Liver (tissue), 9 donors: ENCODE results near the gene SYCP3. TPM values are rescaled to one million over a fixed set of nuclear protein-coding genes. Genes with fewer than 3 reads are reported as not detected.
"Not testable (repeated sequence)": the region's sequence is repeated elsewhere in the genome, so short reads cannot be mapped to it uniquely, and the experiment has no call there.

Source experiments
- DNase-seq: peaks from one replicate; pipeline ENCODE4 v3.0.0-alpha.2; 2017; ENCODE audit warnings: low spot score
- H3K27ac ChIP-seq, 2 donors: one replicate each; pipeline ENCODE4 v1.7.0; 2013; ENCODE audit warnings: inconsistent platforms in 2 of 2, low read length in 2 of 2, control low read depth in 1 of 2, low read depth in 1 of 2, mild to moderate bottlenecking in 1 of 2
- H3K27me3 ChIP-seq, 4 donors: one replicate each; pipeline versions ENCODE4 v1.6.1 to v1.7.0; 2013; ENCODE audit warnings: low read length in 3 of 4, inconsistent platforms in 1 of 4, mild to moderate bottlenecking in 1 of 4, moderate library complexity in 1 of 4; ENCODE audit not compliant: control insufficient read depth in 4 of 4, insufficient read depth in 4 of 4
- H3K36me3 ChIP-seq, 4 donors: one replicate each; pipeline versions ENCODE4 v1.6.1 to v1.7.0; 2013; ENCODE audit warnings: low read length in 3 of 4, mild to moderate bottlenecking in 3 of 4, low read depth in 1 of 4, moderate library complexity in 1 of 4; ENCODE audit not compliant: control insufficient read depth in 4 of 4, insufficient read depth in 3 of 4
- H3K4me1 ChIP-seq, 4 donors: one replicate each; pipeline versions ENCODE4 v1.6.1 to v1.7.0; 2013; ENCODE audit warnings: low read length in 3 of 4, mild to moderate bottlenecking in 3 of 4, moderate library complexity in 1 of 4; ENCODE audit not compliant: control insufficient read depth in 4 of 4, insufficient read depth in 4 of 4
- H3K4me3 ChIP-seq, 3 donors: one replicate each; pipeline versions ENCODE4 v1.6.1 to v1.7.0; 2013; ENCODE audit warnings: low read length in 3 of 3, control low read depth in 1 of 3, low read depth in 1 of 3, mild to moderate bottlenecking in 1 of 3
- H3K9ac ChIP-seq, 2 donors: one replicate each; pipeline ENCODE4 v1.7.0; 2013; ENCODE audit warnings: low read length in 2 of 2, mild to moderate bottlenecking in 2 of 2, moderate library complexity in 2 of 2, control low read depth in 1 of 2, low read depth in 1 of 2
- H3K9me3 ChIP-seq, 4 donors: one replicate each; pipeline versions ENCODE4 v1.6.1 to v1.7.0; 2013; ENCODE audit warnings: low read length in 3 of 4; ENCODE audit not compliant: control insufficient read depth in 4 of 4
- ATF3 ChIP-seq: IDR thresholded peaks from 2 replicates; pipeline ENCODE4 v1.6.1; 2016; ENCODE audit warnings: antibody characterized with exemption
- CTCF ChIP-seq: fragments of 150-350 bp; IDR thresholded peaks from 2 replicates; pipeline ENCODE4 v1.5.1; 2017; ENCODE audit warnings: improper control_type of control experiment, low read depth, low read length; ENCODE audit not compliant: missing input control
- FOXA1 ChIP-seq: IDR thresholded peaks from 2 replicates; pipeline ENCODE4 v1.6.1; 2016; ENCODE audit warnings: antibody characterized with exemption
- FOXA2 ChIP-seq: IDR thresholded peaks from 2 replicates; pipeline ENCODE4 v1.6.1; 2016; ENCODE audit warnings: antibody characterized with exemption
- GABPA ChIP-seq, 2 donors: IDR thresholded peaks in 1 of 2; conservative IDR thresholded peaks in 1 of 2; 2 replicates each; pipeline ENCODE4 v1.6.1; 2016; ENCODE audit warnings: antibody characterized with exemption in 2 of 2, mild to moderate bottlenecking in 1 of 2, moderate library complexity in 1 of 2
- HNF4G ChIP-seq: IDR thresholded peaks from 2 replicates; pipeline ENCODE4 v1.6.1; 2016; ENCODE audit warnings: antibody characterized with exemption
- MAX ChIP-seq: IDR thresholded peaks from 2 replicates; pipeline ENCODE4 v1.6.1; 2016; ENCODE audit warnings: antibody characterized with exemption
- NR2F2 ChIP-seq: IDR thresholded peaks from 2 replicates; pipeline ENCODE4 v1.6.1; 2016; ENCODE audit warnings: antibody characterized with exemption
- RAD21 ChIP-seq, 2 donors: IDR thresholded peaks; 2 replicates each; pipeline ENCODE4 v1.6.1; 2016; ENCODE audit warnings: antibody characterized with exemption in 2 of 2, mild to moderate bottlenecking in 2 of 2
- REST ChIP-seq: IDR thresholded peaks from 2 replicates; pipeline ENCODE4 v1.6.1; 2016; ENCODE audit warnings: antibody characterized with exemption, mild to moderate bottlenecking
- RXRA ChIP-seq, 2 donors: IDR thresholded peaks; 2 replicates each; pipeline ENCODE4 v1.6.1; 2017 to 2018; ENCODE audit warnings: antibody characterized with exemption in 2 of 2, mild to moderate bottlenecking in 1 of 2
- TAF1 ChIP-seq: conservative IDR thresholded peaks from 2 replicates; pipeline ENCODE4 v1.6.1; 2016; ENCODE audit warnings: antibody characterized with exemption, mild to moderate bottlenecking
- YY1 ChIP-seq: IDR thresholded peaks from 2 replicates; pipeline ENCODE4 v1.6.1; 2016; ENCODE audit warnings: antibody characterized with exemption, mild to moderate bottlenecking
- ZBTB33 ChIP-seq: IDR thresholded peaks from 2 replicates; pipeline ENCODE4 v1.6.1; 2016; ENCODE audit warnings: antibody characterized with exemption
- WGBS: extraction: QIAGEN DNeasy Blood & Tissue Kit; methylation state at CpG from one replicate; pipeline ENCODE4 v1.1.7; 2013; 5-methylcytosine and 5-hydroxymethylcytosine counted together
- polyA plus RNA-seq, 2 donors: library from polyadenylated mRNA; stranded (reverse) in 1 of 2; unstranded in 1 of 2; fragments of 200-250 nt in 1 of 2; fragments of >200 nt in 1 of 2; fragmentation: Nextera tagmentation in 1 of 2; extraction: Ambion mirVana in 1 of 2; gene quantifications; one replicate each; pipeline versions ENCODE4 v1.2.1 to v1.2.3, GENCODE V29; 2013 to 2015
- total RNA-seq, 2 donors: library from RNA; depleted of rRNA; stranded (reverse); fragments of >200 nt; gene quantifications; one replicate each; pipeline ENCODE4 v1.2.3, GENCODE V29; 2014
- donor health status: healthy.
- donor health status: healthy.
- donor health status: healthy.
- donor health status: healthy.
- donor health status: healthy.

The SYCP3 gene
- total and polyA plus RNA-seq, 4 donors: 0.17 to 3.0 TPM; not detected in 2

- TF ChIP-seq REST: no peak
Measured at GRCh38 chr12:101685092-101685491, 54.2 kb downstream of the SYCP3 start (continued).

- DNase-seq, H3K9ac ChIP-seq, H3K27me3 ChIP-seq, H3K4me3 ChIP-seq, H3K36me3 ChIP-seq, H3K4me1 ChIP-seq, H3K9me3 ChIP-seq, H3K27ac ChIP-seq: not testable (repeated sequence)
- 85% methylated on average over 6 of the region's 6 CpGs for WGBS
Measured at GRCh38 chr12:101681627-101682026, 57.6 kb downstream of the SYCP3 start.

GRCh38 chr12:101680647-101681046 lies 58.6 kb downstream of the SYCP3 start:
- H3K9me3 ChIP-seq: no peaks in the 10 kb centered on the region
- no peaks in the 10 kb centered on the region for H3K36me3 ChIP-seq
- H3K4me1 ChIP-seq: peaks cover 0 to 6% (median 2%) of the 10 kb centered on the region in 4 donors
- H3K4me3 ChIP-seq: no peak overlapping the region
- no peak overlapping the region for H3K27ac ChIP-seq
- no peak for TF ChIP-seq FOXA2
- no peak for TF ChIP-seq FOXA1
- no peak for TF ChIP-seq GABPA (IDR thresholded peaks at IDR 0.05 in 1 of 2, conservative IDR thresholded peaks at IDR 0.05 in 1 of 2)
- no peak for TF ChIP-seq TAF1
- TF ChIP-seq ATF3: no peak
- TF ChIP-seq NR2F2: no peak
- TF ChIP-seq ZBTB33: no peak
- no peak for TF ChIP-seq HNF4G
- TF ChIP-seq MAX: no peak
- no peak for TF ChIP-seq RAD21 (IDR thresholded peaks at IDR 0.05)
- no peak for TF ChIP-seq YY1
- TF ChIP-seq CTCF: no peak
- TF ChIP-seq RXRA (IDR thresholded peaks at IDR 0.05): no peak
- no peaks in the 10 kb centered on the region for H3K27me3 ChIP-seq
- no peak for DNase-seq
- no peak overlapping the region for H3K9ac ChIP-seq
